SW480 (cell line): ENCODE measurements around the gene THEMIS.

Experiments
- DNase-seq: peaks from one replicate; pipeline ENCODE4 v3.0.0-alpha.2; 2016; ENCODE audit warnings: low spot score

The THEMIS gene

DNA sequence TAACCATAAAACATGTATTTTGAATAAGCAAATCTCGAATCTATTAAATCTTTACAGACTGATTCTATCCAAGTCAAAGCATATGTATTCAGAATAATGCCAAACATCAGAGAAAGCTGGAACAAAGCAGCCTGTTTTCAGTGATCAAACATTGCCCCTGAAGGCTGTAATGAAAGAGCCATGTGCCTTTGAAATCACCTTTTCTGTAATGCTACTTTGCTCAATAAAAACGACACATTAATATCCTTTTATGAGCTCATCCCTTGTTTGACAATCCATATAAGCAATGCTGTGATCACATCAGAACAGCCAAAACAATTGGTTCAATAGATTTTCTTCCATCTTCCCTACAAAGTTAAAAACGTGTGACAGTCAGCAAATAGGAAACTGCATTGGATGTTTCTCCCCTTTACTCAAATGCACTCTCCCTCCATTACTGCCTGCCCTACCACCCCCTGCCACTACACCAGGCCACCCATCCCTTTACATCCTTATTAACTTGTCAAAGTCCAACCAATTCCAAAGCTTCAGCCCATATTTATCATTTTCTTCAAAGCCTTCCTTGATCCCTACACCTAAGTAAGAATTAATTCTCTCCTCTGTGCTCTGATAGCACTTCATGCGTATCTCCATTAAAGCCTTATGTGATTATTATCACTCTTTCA, 42.0 kb downstream of the THEMIS start:
- no peak for DNase-seq

DNA sequence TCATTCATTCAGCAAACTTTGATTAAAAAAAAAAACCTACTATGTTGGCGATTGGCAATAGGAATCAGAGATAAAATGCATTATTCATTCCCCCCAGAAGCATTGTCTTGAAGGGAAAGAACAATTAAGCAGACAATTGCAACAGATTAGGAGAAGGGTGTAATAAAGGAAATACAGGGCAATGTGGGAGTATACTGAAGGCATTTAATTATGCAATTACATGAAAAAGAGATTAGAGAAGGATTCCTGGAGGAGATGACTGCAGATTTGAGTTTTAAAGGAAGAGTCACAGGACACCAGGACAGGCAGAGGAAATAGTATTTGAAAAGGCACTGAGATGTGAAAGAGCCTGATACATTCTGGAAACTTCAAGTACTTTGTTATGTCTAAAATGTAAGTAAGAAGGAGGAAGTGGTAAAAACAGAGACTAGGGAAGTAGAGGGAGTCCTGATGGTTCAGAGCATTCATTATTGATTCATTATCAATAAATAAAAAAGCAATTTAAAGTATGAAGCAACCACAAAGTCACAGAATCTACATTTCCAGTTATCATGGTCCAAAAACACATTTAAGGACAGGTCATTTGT, 43.7 kb downstream of the THEMIS start:
- DNase-seq, result no peak

DNA sequence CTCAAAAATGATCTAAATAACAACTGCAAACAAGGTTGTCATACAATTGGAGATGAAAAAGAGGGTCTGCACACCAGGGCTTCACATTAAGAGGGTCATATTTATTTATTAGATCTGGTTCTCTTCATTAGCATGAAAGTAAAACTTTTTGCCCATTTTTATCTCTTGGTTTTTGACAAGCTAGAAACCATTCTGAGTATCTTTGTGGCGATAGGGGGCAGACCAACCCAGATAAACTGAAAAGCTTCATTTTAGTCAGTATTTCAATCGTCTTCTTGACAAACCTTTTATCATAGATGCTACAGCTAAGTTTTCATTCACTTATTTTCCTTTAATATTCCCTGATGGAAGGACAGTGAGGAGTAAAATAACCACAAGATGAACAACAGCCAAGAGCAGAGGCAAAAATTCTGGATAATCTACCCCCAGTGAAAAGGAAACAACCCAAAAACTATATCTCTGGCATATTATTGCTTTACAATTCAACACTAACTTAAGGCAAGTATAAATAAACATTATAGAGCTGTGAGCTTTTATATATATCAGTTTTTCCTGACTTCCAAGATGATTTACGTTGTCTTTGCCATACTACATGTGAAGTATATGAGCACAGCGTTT, 45.2 kb downstream of the THEMIS start:
- DNase-seq, result no peak

DNA sequence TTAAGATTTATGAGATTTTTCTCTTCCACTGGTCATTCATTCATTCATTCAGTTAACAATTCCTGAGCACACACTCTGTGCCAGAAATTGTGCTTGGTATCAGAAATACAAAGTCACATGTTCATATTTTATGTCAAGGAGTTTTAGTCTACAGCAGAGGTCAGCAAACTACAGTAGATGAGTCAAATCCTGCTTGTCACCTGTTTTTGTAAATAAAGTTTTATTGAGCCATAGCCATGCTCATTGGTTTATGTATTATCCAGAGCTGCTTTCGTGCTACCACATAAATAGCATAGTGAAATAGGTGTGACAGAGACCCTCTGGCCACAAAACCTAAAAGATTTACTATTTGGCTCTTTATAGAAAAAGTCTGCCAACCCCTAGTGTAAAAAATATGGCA, 46.8 kb downstream of the THEMIS start:
- no peak for DNase-seq

DNA sequence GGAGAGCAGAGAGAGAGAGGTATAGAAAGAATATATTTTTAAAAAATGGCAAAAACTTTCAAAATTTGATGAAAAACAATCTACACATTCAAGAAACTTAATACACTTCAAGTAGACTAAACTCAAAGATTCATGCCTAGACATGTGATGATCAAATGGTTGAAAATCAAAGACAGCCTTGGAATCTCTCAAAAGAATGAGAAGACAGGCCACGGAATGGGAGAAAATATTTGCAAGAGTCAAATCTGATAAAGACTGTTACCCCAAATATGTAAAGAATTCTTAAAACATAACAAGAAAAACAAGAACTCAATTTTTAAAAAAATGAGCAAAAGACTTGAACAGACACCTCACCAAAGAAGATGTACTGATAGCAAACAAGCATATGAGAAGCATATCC, 49.7 kb downstream of the THEMIS start:
- no peak for DNase-seq

DNA sequence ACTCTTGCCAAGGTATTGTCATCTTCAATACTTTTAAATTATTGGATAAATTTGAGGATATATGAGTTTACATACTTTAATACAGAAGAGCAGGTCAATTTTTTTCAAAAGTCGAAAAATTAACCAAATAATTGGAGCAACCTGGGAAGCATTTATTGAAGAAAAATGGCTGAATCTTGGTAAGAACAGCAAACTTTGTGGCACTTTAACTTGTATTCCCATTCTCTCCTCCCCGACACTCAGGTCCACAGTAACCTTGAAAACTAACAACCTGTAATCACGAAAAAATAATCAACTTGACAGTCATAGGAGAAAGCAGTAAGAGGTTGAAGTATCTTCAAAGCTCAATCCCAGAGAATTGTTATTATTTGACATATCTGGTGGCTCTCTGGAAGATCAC, 55.6 kb downstream of the THEMIS start:
- no peak for DNase-seq

DNA sequence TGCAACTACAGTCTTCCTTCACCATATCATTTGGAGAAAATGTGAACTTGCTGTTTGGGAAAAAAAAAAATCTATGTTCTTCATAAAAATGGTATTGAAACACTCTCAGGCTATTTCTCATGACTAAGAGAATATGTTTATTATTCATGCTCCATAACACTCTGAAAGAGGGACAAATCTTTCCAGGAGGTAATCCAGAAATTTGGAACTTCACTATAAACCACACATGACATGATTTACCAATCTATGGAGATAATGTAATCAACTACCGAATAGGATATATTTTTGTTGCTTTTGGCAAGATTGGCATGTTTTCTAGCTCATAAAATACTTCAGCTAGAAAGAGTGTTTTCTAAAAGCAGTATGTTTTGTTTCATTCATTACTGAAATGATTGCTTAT, 56.3 kb downstream of the THEMIS start:
- DNase-seq, result no peak

DNA sequence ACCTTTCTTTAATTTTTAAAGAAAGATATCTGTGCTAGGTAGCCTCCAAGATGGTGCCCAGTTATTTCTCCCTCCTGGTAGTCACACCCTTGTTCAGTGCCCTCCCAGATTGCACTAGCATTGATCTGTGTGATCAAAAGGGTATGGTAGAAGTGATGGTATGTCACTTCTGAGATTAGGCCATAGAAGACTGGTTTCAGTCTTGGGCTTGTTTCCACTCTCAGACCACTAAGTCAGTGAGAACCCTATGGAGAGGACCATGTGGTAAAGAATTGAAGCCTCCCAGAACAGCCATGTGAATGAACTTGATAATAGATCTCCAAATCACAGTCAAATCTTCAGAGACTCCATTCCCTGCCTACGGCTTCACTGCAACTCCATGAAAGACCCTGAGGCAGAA, 57.3 kb downstream of the THEMIS start:
- DNase-seq, result no peak

DNA sequence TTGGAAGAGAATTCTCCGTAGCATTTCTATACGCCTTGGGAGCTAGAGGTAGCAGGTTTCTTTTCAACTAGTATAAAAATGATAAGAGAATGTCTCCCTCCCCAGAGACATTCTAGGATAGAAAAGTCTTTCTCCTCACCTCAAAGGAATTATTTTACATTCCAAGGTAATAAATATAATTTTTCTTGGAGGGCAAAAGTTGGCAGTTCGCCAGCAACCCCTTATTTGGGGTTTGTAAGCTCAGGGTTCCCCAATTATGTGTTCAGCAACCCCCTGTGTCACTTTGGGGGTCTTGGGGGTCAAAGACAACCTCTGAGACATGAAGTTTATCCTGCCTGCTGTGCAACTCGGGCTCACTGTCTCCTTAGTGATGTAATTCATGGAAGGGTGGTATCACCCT, 58.3 kb downstream of the THEMIS start:
- DNase-seq, result no peak

DNA sequence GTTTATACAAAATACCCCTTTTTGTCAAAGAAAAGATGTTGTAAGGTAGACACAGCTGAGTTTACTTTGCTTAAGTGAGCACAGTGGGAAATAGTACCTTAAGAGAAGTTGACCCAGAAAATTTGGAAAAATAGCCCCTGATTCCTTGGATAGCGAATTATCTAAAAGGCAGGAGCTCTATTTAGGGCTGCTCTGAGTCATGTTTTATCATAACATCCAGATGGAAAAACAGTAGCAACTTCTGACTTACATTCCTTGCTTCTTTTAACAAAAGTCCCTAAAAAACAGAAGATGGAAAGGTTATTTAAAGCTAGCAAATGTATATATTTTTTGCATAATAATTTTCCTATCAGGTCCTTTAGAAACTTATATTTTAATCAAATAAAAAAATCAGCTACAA, 59.0 kb downstream of the THEMIS start:
- no peak for DNase-seq

DNA sequence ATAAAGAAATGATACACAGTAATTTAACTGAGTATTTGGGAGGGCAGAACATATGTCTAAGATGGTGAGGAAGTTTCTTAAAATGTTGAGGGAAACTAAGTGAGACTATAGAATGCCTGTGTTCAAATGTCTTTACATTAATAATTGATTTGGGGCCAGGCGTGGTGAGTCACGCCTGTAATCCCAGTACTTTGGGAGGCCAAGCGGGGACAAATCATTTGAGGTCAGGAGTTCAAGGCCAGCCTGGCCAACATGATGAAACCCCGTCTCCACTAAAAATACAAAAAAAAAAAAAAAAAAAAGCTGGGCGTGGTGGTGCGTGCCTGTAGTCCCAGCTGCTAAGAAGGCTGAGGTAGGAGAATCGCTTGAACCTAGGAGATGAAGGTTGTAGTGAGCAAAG, 66.7 kb downstream of the THEMIS start:
- no peak for DNase-seq

DNA sequence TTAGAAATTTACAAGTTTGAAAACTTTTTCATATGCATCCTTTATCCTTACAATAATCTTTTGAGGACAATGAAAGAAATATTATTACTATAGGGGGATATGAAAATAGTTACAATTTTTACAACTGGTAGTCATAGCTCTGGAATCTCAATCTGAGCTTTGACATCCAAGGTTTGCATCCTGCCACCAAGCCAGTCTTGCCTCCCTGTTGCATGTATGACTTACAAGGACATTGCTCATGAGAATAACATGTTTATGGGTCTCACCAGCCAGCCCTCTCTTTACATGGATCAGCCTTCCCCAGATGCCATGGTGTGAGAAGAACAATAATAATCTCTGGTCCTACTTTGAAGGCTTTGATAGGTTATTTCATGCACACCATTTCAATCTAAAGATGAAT, 67.5 kb downstream of the THEMIS start:
- no peak for DNase-seq

DNA sequence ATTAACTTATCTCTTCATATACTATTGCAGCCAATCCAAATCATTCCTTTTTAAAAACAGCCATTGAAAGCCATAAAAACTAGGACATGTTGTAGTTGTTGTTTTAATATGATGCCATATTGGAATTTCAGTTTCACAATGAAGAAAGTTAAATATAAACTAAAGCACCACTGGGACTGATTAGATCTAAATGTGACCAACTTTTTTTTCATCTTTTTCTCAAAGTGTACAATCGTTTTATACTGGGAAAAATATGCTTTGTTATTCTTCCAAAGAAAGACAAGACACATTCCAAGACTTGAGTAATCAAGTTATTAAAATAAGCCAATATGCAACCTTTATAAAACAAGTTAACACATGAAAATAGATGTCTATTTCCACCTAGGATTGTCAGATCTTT, 68.5 kb downstream of the THEMIS start:
- DNase-seq, result no peak

DNA sequence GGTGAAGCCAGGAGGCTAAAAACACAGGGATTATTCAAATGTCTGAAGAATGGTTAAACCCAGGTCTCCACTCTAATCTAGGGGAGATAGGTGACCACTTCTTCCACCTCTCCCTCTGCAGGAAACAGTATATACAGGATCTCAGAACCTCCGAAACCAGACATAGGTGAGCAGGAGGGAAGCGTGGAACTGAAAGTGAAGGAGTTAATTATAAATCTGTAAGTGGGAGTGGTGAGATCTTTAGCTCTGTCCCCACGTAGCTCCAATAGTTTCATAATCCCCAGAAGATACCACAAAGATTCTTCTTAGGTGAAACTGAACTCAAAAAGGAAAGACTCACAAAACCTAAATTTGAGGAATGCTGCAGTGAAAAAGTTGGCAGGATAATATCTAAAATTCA, 76.8 kb downstream of the THEMIS start:
- no peak for DNase-seq

DNA sequence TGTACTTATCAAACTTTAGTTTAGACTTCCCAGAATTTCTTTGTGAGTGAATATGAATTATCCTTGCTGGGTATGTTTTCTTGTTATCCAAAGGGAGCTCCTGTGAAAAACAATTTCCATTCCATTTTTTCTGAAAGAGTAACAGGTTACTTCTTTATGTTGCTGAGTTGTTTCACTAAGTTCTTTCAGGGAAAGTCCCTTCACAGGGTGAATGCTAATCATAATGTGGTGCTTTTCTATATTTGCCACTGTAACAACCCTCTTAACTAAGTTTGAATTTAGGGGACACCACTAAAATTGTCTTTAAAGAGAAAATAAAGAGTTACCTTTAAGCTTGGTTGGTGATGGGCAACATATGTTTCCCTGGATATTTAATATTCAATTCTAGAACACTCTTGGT, 79.4 kb downstream of the THEMIS start:
- no peak for DNase-seq

DNA sequence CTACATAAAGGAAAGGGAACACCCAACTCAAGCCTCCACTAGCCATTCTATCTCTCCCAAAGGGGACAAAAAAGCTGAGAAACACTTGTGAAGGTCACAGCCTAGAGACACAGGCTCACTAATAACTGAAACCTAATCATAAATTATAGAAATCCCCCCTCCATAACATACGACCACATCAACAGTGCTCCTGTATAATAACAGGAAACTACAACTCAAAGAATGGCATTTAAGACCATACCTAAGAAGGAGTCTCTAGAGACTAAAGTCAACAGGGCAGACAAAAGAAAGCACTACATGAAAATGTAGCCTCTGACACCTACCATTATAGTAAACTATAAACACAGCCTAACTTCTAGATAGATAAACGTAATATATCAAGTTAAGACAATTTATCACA, 82.7 kb downstream of the THEMIS start:
- DNase-seq, result no peak

DNA sequence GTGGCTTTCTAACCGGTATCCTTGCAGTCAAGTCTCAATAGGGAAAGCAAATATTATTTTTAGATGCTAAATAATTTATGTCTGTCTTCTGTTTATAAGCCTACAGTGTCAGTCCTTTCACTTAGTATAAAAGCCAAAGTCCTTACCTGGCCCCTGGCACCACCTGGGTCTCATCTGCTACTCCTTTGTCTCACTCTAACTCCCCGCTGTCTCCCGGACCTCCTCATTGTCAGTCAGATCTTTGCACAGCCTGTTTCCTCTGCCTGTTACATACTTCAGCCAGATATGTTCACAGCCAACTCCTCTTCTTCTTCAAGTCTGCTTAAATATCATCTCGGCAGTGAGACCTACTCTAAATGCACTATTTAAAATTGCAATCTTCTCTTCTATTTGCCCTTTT, 84.2 kb downstream of the THEMIS start:
- DNase-seq, result no peak

DNA sequence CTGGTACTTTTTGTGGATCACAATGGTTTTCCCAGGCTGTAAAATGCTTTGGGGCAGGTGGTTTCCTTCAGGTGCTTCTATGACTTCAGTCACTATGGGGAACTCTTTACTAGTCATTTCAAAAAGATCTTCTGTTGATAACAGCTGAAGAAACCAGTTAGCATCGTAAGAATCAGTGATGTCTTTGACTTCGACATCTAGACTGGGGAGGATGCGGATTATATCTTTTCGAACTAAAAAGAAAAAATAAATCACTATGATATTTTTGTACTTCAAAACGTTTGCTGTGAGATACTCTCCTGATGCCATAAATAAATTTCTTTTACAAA, 87.2 kb downstream of the THEMIS start:
- no peak for DNase-seq

DNA sequence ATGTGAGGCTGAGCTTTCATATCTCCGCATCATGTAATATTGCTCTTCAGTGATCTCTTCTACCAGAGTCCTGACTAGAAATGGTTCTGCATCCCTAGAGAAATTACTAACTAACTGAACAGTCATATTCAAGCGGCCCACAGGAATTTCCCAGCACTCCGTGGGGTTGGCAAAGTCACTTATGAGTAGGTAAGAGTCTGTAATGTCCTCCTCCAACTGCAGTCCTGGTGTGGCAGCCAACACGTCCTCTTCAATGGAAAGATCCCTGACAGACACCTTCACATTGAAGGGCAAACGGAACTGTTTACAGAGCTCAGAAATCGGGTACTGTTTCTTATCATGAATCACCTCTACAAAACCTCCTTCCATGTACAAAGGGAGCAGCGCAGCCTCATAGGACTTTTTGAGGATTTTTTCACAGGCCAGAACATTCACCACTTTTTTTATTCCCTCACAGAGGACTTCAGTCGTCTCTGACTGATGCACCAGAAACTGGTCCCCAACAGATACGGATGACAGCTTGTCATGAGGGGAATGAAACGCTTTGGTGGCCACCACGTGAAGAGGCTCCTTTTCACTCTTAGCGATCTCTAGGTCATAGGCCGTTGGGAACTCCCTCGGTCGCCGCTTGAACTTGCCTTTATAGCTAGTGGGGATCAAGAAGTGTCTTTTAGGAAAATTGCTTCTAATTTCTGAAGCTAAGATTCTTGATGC, 87.7 kb downstream of the THEMIS start:
- no peak for DNase-seq

DNA sequence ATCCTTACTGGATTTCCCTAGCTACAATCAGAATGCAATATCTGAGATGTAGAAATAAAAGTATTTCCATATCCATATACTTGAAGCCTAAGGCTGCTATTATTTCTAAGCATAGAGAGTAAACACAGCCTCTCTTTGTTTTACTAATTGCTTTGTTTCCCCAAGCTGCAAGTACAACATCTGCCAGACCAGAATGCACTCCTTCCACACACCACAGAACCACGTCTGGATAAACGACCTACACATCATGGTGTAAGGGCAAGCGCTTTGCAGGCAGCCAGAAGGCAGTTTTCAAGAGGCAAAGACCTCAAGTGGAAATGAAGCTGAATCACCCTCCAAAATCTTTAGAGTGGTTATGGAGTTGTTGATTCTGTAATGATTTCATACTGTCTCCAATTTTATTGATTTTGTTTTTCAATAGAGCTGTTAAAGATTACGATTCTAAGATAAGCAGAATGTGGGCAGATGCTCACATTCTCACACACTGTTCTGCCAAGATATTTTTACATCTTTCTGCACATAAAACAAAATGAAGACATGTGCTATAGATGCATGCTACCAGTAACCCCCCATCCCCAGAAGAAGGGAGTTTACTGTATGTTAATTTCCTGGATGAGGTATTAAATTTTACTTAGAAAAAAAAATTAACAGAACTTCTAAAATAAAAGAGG, 88.8 kb downstream of the THEMIS start:
- DNase-seq, result no peak

DNA sequence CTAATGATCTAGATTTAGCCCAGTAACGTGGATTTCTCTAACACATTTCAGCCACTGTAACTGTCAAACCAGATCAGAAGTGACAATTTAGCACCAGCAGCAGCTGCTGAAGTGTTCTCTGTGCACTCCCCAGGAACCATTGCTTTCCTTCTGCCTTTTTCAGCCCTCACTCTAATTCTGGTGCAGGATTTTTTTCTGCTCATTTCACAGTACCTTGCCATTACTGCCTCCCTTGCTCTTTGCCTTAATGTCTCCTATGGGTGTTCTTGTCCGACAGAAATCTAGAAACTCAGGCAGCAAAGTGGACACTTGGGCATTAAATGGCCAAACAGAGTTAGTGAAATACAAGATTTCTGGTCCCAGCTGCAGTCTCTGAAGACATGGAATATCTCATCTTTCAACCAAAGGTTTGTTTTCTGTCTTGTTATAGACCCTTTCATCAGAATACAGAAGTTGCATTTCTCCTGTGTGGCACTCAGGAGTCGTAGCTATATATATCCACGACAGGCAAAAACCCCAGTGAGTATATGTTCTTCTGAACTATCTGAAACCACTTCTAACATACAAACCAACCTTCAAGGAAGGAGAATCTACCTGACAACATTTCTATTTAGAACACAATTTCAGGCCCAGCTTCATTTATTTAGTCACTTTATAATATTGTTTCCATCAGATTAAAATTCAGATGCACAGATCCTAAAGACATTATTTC, 92.9 kb downstream of the THEMIS start:
- DNase-seq, result no peak

DNA sequence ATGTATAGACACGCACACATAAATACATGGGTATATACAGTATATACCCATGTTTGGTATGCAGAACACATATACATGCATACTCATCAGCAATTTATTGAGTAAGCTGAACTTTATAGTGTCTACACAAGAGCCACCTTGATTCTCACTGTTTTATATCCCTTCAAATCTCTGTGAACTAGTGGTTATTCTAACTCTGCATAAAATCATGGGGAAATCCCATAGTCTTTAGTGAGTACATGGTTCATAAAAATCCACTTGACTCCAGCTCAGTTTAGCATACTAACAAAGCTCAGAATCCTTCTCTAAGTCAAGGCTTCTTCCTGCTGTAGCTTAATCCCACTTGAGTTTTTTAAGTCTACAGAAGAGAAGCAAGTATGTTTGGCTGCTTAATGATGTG, 104.1 kb downstream of the THEMIS start:
- DNase-seq, result no peak
